ENCODE data around the gene CCDC178. TPM values are rescaled to one million over a fixed set of nuclear protein-coding genes. Genes with fewer than 3 reads are reported as not detected.

Gene CCDC178
- total and polyA plus RNA-seq, 2 of the 4 experiments (the other 2 are of a cell fraction): not detected

DNA sequence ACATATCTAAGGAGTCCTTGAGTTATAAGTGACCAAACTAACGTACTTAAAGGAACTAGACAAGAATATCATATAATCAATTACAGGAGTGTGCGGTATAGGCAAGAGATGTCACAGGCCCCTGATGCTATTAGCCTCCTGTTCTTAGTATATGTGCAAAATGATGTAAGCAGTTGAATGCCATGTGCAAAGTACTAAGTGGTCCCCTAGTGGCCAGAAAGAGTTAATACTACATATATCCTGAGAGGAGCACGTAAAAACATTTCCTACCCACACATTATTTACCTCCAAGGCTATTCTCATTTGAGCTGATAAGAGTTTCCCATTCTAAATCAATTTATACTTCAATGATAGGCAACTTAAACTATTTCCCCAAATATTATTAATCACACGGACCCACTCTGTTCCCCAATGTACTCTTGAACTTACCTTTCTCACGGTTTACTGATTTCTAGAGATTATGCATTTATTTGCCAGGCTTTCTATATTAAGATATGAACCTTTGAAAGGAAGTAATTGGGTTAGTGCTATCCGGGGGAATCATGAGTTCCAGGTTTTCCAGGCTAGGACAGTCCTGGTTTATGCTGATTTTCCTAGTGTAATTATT is 509.7 kb downstream of the CCDC178 start:
- H3K18ac ChIP-seq (ENCODE audit: low read depth, low read length): no peak overlapping the region
- H2BK120ac ChIP-seq (ENCODE audit: low read depth, low read length): no peak overlapping the region
- no peak overlapping the region for H2BK20ac ChIP-seq (ENCODE audit: low read depth, low read length)
- H3K23ac ChIP-seq (ENCODE audit: low read depth, low read length): no peak overlapping the region
- no peak for TF ChIP-seq POLR2A (IDR thresholded peaks at IDR 0.05; ENCODE audit: low read depth, low read length)
- TF ChIP-seq SMC3 (IDR thresholded peaks at IDR 0.05; ENCODE audit: low read depth, low read length): peak; percentile 35
- TF ChIP-seq NFE2L2 (IDR thresholded peaks at IDR 0.05; ENCODE audit: low read depth, low read length): no peak
- peak; percentile 56 for TF ChIP-seq RAD21 (IDR thresholded peaks at IDR 0.05; ENCODE audit: low read length)
- TF ChIP-seq, protein P1, sequence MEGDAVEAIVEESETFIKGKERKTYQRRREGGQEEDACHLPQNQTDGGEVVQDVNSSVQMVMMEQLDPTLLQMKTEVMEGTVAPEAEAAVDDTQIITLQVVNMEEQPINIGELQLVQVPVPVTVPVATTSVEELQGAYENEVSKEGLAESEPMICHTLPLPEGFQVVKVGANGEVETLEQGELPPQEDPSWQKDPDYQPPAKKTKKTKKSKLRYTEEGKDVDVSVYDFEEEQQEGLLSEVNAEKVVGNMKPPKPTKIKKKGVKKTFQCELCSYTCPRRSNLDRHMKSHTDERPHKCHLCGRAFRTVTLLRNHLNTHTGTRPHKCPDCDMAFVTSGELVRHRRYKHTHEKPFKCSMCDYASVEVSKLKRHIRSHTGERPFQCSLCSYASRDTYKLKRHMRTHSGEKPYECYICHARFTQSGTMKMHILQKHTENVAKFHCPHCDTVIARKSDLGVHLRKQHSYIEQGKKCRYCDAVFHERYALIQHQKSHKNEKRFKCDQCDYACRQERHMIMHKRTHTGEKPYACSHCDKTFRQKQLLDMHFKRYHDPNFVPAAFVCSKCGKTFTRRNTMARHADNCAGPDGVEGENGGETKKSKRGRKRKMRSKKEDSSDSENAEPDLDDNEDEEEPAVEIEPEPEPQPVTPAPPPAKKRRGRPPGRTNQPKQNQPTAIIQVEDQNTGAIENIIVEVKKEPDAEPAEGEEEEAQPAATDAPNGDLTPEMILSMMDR (conservative IDR thresholded peaks at IDR 0.05; ENCODE audit: low read depth, low read length): peak; percentile 65
- H2AK9ac ChIP-seq (replicated peaks; ENCODE audit: low read depth, low read length, poor library complexity): no peak overlapping the region
- H3K56ac ChIP-seq (ENCODE audit: extremely low read depth, insufficient read depth, low read length): no peak overlapping the region
- BruUV-seq (replicated peaks): no TSS peak
- H3K4ac ChIP-seq (ENCODE audit: low read depth, low read length): no peak overlapping the region
- no peak overlapping the region for H4K91ac ChIP-seq (ENCODE audit: insufficient read depth, low read depth, low read length)
- H2AK5ac ChIP-seq (ENCODE audit: low read depth, low read length): no peak overlapping the region
- intact Hi-C loops (cut with micrococcal nuclease) (loop anchor here (5.0 kb wide), 1 partner anchor 773 kb away; no protein-coding TSS in a partner anchor), dilution Hi-C loops (cut with HindIII; ENCODE audit: low sequenced_read_pairs, unreplicated experiment) (no loop called here), in situ Hi-C loops (cut with MboI; ENCODE audit: low sequenced_read_pairs) (no loop called here)
- H3K4me1 ChIP-seq (ENCODE audit: control insufficient read depth, insufficient read depth, low read length): no peaks in the 10 kb centered on the region
- peak; percentile 60 for DNase-seq
- H2BK5ac ChIP-seq (ENCODE audit: low read depth, low read length, poor library complexity, severe bottlenecking): no peak overlapping the region
- no peak overlapping the region for H3K9ac ChIP-seq (ENCODE audit: low read depth, low read length)
- POLR2A ChIA-PET (ENCODE audit: unreplicated experiment): no interaction called here
- H3K9me1 ChIP-seq (ENCODE audit: insufficient read depth, low read length): no peaks in the 10 kb centered on the region
- CTCF ChIA-PET: no interaction called here
- H3K27ac ChIP-seq (ENCODE audit: insufficient read depth, low read length): no peak overlapping the region
- no peak overlapping the region for H4K8ac ChIP-seq (ENCODE audit: low read depth in 2 of 2, low read length in 2 of 2)
- no peaks in the 10 kb centered on the region for H4K20me1 ChIP-seq (ENCODE audit: insufficient read depth, low read length)
- no peaks in the 10 kb centered on the region for H3K27me3 ChIP-seq (ENCODE audit: control insufficient read depth, insufficient read depth, low read length)
- no peak overlapping the region for H4K5ac ChIP-seq (ENCODE audit: low read depth, low read length)
- no peaks in the 10 kb centered on the region for H3K9me3 ChIP-seq (ENCODE audit: control insufficient read depth, insufficient read depth, low read length)
- 0% methylated on average over 1 of the region's 6 CpGs; no CpG with 5 or more reads in 1 of the 2 experiments for WGBS, 2 experiments (ENCODE audit: extremely low coverage in 2 of 2, insufficient read length in 1 of 2)
- H2AFZ ChIP-seq (replicated peaks; ENCODE audit: low read length, poor library complexity): no peak overlapping the region
- no peak overlapping the region for H3K14ac ChIP-seq (replicated peaks; ENCODE audit: low read depth, low read length)
- no peak overlapping the region for H3K4me2 ChIP-seq (ENCODE audit: low read depth, low read length)
- ATAC-seq (ENCODE audit: low read depth): peak; percentile 85
- H2BK15ac ChIP-seq (ENCODE audit: low read depth, low read length): no peak overlapping the region
- no peaks in the 10 kb centered on the region for H3K36me3 ChIP-seq (ENCODE audit: control insufficient read depth, insufficient read depth, low read length)
- no peaks in the 10 kb centered on the region for H3K79me1 ChIP-seq (ENCODE audit: low read depth in 1 of 2, low read length in 2 of 2)
- no peak overlapping the region for H3K4me3 ChIP-seq (ENCODE audit: insufficient read depth, low read depth, low read length)
